Nephron (organoid): Measurements from ENCODE around the gene C1QB.

Experiments used
- H3K27ac Mint-ChIP-seq, 3 experiments: 2 replicates each; pipeline ENCODE4 v1.8.0; 2020; ENCODE audit warnings: mixed read lengths in 3 of 3, mild to moderate bottlenecking in 2 of 3, moderate library complexity in 1 of 3
- H3K27me3 Mint-ChIP-seq: 2 replicates; pipeline ENCODE4 v1.8.0; 2021; ENCODE audit warnings: low read depth, mild to moderate bottlenecking, moderate library complexity, mixed read lengths
- H3K36me3 Mint-ChIP-seq: 2 replicates; pipeline ENCODE4 v1.8.0; 2020; ENCODE audit warnings: low read depth, mixed read lengths
- H3K4me1 Mint-ChIP-seq: 2 replicates; pipeline ENCODE4 v1.8.0; 2020; ENCODE audit warnings: mixed read lengths
- H3K4me3 Mint-ChIP-seq, 3 experiments: 2 replicates each; pipeline ENCODE4 v1.8.0; 2020; ENCODE audit warnings: mild to moderate bottlenecking in 3 of 3, mixed read lengths in 3 of 3, moderate library complexity in 2 of 3
- H3K9me3 Mint-ChIP-seq: 2 replicates; pipeline ENCODE4 v1.8.0; 2020; ENCODE audit warnings: mixed read lengths
- TF ChIP-seq, protein P1 (sequence below), 3 experiments: fragments of 200-600 bp; sonication (generic); IDR thresholded peaks; one replicate each; pipeline ENCODE4 v1.5.0; 2021; ENCODE audit warnings: antibody characterized with exemption in 3 of 3; ENCODE audit not compliant: unreplicated experiment in 3 of 3

The C1QB gene

GRCh38 chr1:22687191-22687590 is 34.2 kb downstream of the C1QB start:
- no peak overlapping the region for H3K4me3 Mint-ChIP-seq
- peaks cover 5% of the 10 kb centered on the region for H3K27me3 Mint-ChIP-seq
- H3K36me3 Mint-ChIP-seq: no peaks in the 10 kb centered on the region
- H3K4me1 Mint-ChIP-seq: peaks cover 60% of the 10 kb centered on the region
- TF ChIP-seq, protein P1, sequence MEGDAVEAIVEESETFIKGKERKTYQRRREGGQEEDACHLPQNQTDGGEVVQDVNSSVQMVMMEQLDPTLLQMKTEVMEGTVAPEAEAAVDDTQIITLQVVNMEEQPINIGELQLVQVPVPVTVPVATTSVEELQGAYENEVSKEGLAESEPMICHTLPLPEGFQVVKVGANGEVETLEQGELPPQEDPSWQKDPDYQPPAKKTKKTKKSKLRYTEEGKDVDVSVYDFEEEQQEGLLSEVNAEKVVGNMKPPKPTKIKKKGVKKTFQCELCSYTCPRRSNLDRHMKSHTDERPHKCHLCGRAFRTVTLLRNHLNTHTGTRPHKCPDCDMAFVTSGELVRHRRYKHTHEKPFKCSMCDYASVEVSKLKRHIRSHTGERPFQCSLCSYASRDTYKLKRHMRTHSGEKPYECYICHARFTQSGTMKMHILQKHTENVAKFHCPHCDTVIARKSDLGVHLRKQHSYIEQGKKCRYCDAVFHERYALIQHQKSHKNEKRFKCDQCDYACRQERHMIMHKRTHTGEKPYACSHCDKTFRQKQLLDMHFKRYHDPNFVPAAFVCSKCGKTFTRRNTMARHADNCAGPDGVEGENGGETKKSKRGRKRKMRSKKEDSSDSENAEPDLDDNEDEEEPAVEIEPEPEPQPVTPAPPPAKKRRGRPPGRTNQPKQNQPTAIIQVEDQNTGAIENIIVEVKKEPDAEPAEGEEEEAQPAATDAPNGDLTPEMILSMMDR (IDR thresholded peaks at IDR 0.05; ENCODE audit: unreplicated experiment in 3 of 3): no peak
- H3K9me3 Mint-ChIP-seq: no peaks in the 10 kb centered on the region
- peak overlapping the region; percentile 8 to 89 (median 70) for H3K27ac Mint-ChIP-seq

- TF ChIP-seq, protein P1 (IDR thresholded peaks at IDR 0.05; ENCODE audit: unreplicated experiment in 3 of 3): no peak
- Mint-ChIP-seq H3K9me3 (no peaks in the 10 kb centered on the region), H3K27ac (peak overlapping the region in 2 of 3 experiments; percentile 31 to 89), H3K4me1 (peaks cover 58% of the 10 kb centered on the region), H3K36me3 (no peaks in the 10 kb centered on the region), H3K27me3 (peaks cover 5% of the 10 kb centered on the region), H3K4me3 (no peak overlapping the region)
Measured at GRCh38 chr1:22688466-22688865, 35.4 kb downstream of the C1QB start.

- Mint-ChIP-seq H3K36me3 (no peaks in the 10 kb centered on the region), H3K4me1 (peaks cover 48% of the 10 kb centered on the region), H3K9me3 (no peaks in the 10 kb centered on the region), H3K27me3 (peaks cover 10% of the 10 kb centered on the region), H3K4me3 (peak overlapping the region in 1 of 3 experiments; percentile 20), H3K27ac (peak overlapping the region; percentile 69 to 88 (median 78))
- TF ChIP-seq, protein P1 (IDR thresholded peaks at IDR 0.05; ENCODE audit: unreplicated experiment in 3 of 3): no peak
Measured at GRCh38 chr1:22689505-22689904, 36.5 kb downstream of the C1QB start.

GRCh38 chr1:22691031-22691753 is 38.2 kb downstream of the C1QB start:
- Mint-ChIP-seq H3K36me3 (no peaks in the 10 kb centered on the region), H3K27ac (peak overlapping the region; percentile 52 to 81 (median 56)), H3K27me3 (peaks cover 5% of the 10 kb centered on the region), H3K4me1 (peaks cover 33% of the 10 kb centered on the region), H3K4me3 (no peak overlapping the region), H3K9me3 (no peaks in the 10 kb centered on the region)
- TF ChIP-seq, protein P1 (IDR thresholded peaks at IDR 0.05; ENCODE audit: unreplicated experiment in 3 of 3): no peak

DNA sequence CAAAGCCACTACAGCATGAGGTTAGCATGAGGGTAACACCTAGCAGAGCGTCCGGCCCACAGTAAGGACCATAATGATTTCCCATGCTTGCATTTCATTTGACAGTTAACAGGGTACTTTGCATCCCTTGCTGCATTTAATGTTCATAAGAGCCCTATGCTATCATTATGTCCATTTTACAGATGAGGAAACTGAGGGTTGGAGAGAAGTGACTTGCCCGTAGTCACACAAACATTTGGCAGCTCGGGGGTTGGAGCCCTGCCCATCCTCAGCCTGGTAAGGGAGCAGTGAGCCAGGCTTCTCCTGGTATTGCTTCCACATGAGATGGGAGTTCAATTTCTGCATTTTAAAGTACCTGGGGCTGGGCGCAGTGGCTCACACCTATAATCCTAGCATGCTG is 41.1 kb downstream of the C1QB start:
- peaks cover 8% of the 10 kb centered on the region for H3K27me3 Mint-ChIP-seq
- H3K36me3 Mint-ChIP-seq: no peaks in the 10 kb centered on the region
- TF ChIP-seq, protein P1 (IDR thresholded peaks at IDR 0.05; ENCODE audit: unreplicated experiment in 3 of 3): no peak
- no peak overlapping the region for H3K4me3 Mint-ChIP-seq
- no peaks in the 10 kb centered on the region for H3K9me3 Mint-ChIP-seq
- H3K4me1 Mint-ChIP-seq: peaks cover 14% of the 10 kb centered on the region
- no peak overlapping the region for H3K27ac Mint-ChIP-seq

DNA sequence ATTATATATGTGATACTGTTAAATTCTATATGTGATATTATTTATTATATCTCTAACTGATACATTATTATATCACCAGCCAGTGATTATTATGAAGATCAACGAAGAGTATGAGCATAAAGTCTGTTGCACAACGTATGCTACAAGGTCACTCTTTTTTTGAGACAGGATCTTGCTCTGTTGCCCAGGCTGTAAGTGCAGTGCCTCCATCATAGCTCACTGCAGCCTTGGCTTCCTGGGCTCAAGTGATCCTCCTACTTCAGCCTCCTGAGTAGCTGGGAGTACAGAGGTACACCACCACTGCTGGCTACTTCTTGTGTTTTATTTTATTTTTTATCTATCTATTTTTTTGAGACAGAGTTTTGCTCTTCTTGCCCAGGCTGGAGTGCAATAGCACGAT is 43.6 kb downstream of the C1QB start:
- Mint-ChIP-seq H3K27ac (no peak overlapping the region), H3K27me3 (peaks cover 17% of the 10 kb centered on the region), H3K9me3 (no peaks in the 10 kb centered on the region), H3K4me1 (no peaks in the 10 kb centered on the region), H3K4me3 (no peak overlapping the region), H3K36me3 (no peaks in the 10 kb centered on the region)
- TF ChIP-seq, protein P1 (IDR thresholded peaks at IDR 0.05; ENCODE audit: unreplicated experiment in 3 of 3): no peak
